Measurements from ENCODE around the gene DDX10. TPM values are rescaled to one million over a fixed set of nuclear protein-coding genes. Genes with fewer than 3 reads are reported as not detected.

DDX10 gene
- total RNA-seq, 1 donor from 2014 or later, result 32.2 TPM

GRCh38 chr11:108891909-108892511 lies 227.1 kb downstream of the DDX10 start:
- H3K4me2 ChIP-seq (ENCODE audit: low read length), result no peak overlapping the region
- Mint-ChIP-seq H3K9me3 (ENCODE audit: unreplicated experiment) (no peaks in the 10 kb centered on the region), H3K4me1 (ENCODE audit: low read depth, unreplicated experiment) (peaks cover 20% of the 10 kb centered on the region), H3K27ac (ENCODE audit: unreplicated experiment) (no peak overlapping the region), H3K4me3 (ENCODE audit: unreplicated experiment) (no peak overlapping the region), H3K36me3 (ENCODE audit: low read depth, unreplicated experiment) (no peaks in the 10 kb centered on the region), H3K27me3 (ENCODE audit: low read depth, unreplicated experiment) (no peaks in the 10 kb centered on the region)
- DNase-seq (ENCODE audit: low read depth), result no peak
- H3K9ac ChIP-seq (ENCODE audit: low read length), result no peak overlapping the region
- H3K4me3 ChIP-seq (ENCODE audit: insufficient read depth, low read depth, low read length), result no peak overlapping the region
- no peak overlapping the region for H2AFZ ChIP-seq (ENCODE audit: low read depth, low read length)
- H3K27ac ChIP-seq (ENCODE audit: low read depth, low read length), result no peak overlapping the region
- FAIRE-seq, result no peak
- no peaks in the 10 kb centered on the region for H4K20me1 ChIP-seq (ENCODE audit: insufficient read depth, low read length)
- no peaks in the 10 kb centered on the region for H3K36me3 ChIP-seq (ENCODE audit: insufficient read depth, low read length)
- H3K79me2 ChIP-seq (ENCODE audit: insufficient read depth, low read length), result peaks cover 7% of the 10 kb centered on the region
- peaks cover 22% of the 10 kb centered on the region for H3K4me1 ChIP-seq (ENCODE audit: insufficient read depth, low read length)
- H3K9me3 ChIP-seq (ENCODE audit: insufficient read depth, low read depth, low read length), result no peaks in the 10 kb centered on the region
- no peak for TF ChIP-seq CTCF (IDR thresholded peaks at IDR 0.05; ENCODE audit: insufficient read depth, low read depth, low read length)
- no peak for TF ChIP-seq EZH2 (IDR thresholded peaks at IDR 0.05; ENCODE audit: insufficient read depth, low read length)
- no peaks in the 10 kb centered on the region for H3K27me3 ChIP-seq (ENCODE audit: insufficient read depth, low read length)

GRCh38 chr11:108895579-108896480 lies 231.0 kb downstream of the DDX10 start:
- Histone ChIP-seq H3K4me1 (ENCODE audit: insufficient read depth, low read length) (peaks cover 18% of the 10 kb centered on the region), H4K20me1 (ENCODE audit: insufficient read depth, low read length) (no peaks in the 10 kb centered on the region), H3K4me3 (ENCODE audit: insufficient read depth, low read depth, low read length) (peak overlapping the region; percentile 17), H3K27ac (ENCODE audit: low read depth, low read length) (peak overlapping the region; percentile 74), H3K36me3 (ENCODE audit: insufficient read depth, low read length) (no peaks in the 10 kb centered on the region), H3K9ac (ENCODE audit: low read length) (peak overlapping the region; percentile 34), H2AFZ (ENCODE audit: low read depth, low read length) (no peak overlapping the region), H3K79me2 (ENCODE audit: insufficient read depth, low read length) (no peaks in the 10 kb centered on the region), H3K27me3 (ENCODE audit: insufficient read depth, low read length) (no peaks in the 10 kb centered on the region), H3K9me3 (ENCODE audit: insufficient read depth, low read depth, low read length) (no peaks in the 10 kb centered on the region), H3K4me2 (ENCODE audit: low read length) (peak overlapping the region; percentile 75)
- no peaks in the 10 kb centered on the region for H3K27me3 Mint-ChIP-seq (ENCODE audit: low read depth, unreplicated experiment)
- peaks cover 1% of the 10 kb centered on the region for H3K36me3 Mint-ChIP-seq (ENCODE audit: low read depth, unreplicated experiment)
- DNase-seq (ENCODE audit: low read depth) (peak; percentile 55), FAIRE-seq (peak; percentile 88)
- peaks cover 1% of the 10 kb centered on the region for H3K9me3 Mint-ChIP-seq (ENCODE audit: unreplicated experiment)
- peaks cover 21% of the 10 kb centered on the region for H3K4me1 Mint-ChIP-seq (ENCODE audit: low read depth, unreplicated experiment)
- peak overlapping the region; percentile 54 for H3K27ac Mint-ChIP-seq (ENCODE audit: unreplicated experiment)
- no peak for TF ChIP-seq CTCF (IDR thresholded peaks at IDR 0.05; ENCODE audit: insufficient read depth, low read depth, low read length)
- no peak for TF ChIP-seq EZH2 (IDR thresholded peaks at IDR 0.05; ENCODE audit: insufficient read depth, low read length)
- no peak overlapping the region for H3K4me3 Mint-ChIP-seq (ENCODE audit: unreplicated experiment)
